GM12872 (cell line): ENCODE data around the gene SYNJ2.

Experiments
- CTCF ChIP-seq: IDR thresholded peaks from 3 replicates; pipeline ENCODE4 v1.5.1; 2011; ENCODE audit warnings: low read depth, mild to moderate bottlenecking, low read length, moderate library complexity; ENCODE audit not compliant: insufficient read depth

The SYNJ2 gene

GRCh38 chr6:158005626-158006180, 24.0 kb downstream of the SYNJ2 start:
- no peak for TF ChIP-seq CTCF

GRCh38 chr6:158006331-158006730, 24.7 kb downstream of the SYNJ2 start:
- no peak for TF ChIP-seq CTCF

- no peak for TF ChIP-seq CTCF
Observed at GRCh38 chr6:158006821-158007570, 25.3 kb downstream of the SYNJ2 start.

- no peak for TF ChIP-seq CTCF
Observed at GRCh38 chr6:158008864-158009113, 27.1 kb downstream of the SYNJ2 start.

- no peak for TF ChIP-seq CTCF
Observed at GRCh38 chr6:158009114-158009891, 27.6 kb downstream of the SYNJ2 start.

- TF ChIP-seq CTCF: no peak
Observed at GRCh38 chr6:158009935-158010585, 28.4 kb downstream of the SYNJ2 start.
